GM19351 (cell line): Measurements from ENCODE around the gene AK2.
A peak's percentile ranks its signal among the peaks of the same experiment; 100 is the strongest.
"Not testable (repeated sequence)": the region's sequence is repeated elsewhere in the genome, so short reads cannot be mapped to it uniquely, and the experiment has no call there.

ENCODE experiments used
- ATAC-seq: cut with Tn5 transposase; IDR thresholded peaks from one replicate; pipeline ENCODE4 v1.9.1; 2021; ENCODE audit warnings: mild to moderate bottlenecking, moderate library complexity; ENCODE audit not compliant: unreplicated experiment

Gene AK2

DNA sequence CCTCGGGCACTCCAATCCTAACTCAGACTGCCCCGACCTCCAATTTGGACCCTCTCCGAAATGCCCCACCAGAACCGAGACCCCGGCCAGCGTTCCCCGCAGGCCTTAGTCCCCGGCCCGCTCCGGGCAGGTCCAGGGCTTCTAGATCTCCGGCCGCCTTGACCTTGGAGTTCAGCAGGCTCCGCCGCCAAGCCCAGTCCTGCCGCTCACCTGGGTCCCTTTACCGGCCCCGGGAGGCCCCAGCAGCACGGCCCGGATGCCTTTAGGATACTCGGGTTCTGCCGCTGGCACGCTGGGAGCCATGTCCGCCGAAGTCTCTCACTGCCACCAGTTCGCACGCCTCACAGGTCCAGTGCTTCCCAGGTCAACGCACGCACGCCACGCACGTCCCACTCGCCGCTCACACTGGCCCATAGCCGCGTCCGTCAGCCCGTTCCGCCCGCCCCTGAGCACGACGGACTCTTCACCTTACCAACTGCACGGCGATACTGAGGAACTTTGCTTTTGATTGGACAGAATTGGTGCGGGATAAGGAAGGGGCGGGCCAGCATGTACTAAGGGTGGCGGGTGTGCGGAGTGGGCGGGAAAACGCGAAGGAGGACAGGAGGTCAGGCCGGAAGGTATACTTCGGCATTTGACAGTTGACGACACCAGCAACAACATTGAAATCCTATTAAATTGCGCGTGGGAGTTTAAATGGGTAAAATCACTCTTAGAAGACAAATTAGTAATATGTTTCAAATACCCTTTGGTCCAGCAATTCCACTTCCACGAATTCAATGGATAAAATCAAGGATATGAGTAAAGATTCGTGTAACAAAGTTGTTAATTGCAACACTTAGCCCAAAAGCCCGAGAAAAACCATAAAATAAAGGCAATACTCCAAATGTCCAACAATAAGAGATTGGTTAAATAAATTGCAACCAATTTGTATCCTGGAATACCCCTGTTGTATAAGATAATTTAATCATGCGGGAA is at the start of gene AK2:
Gene AK2 (minus strand): TSS at position 358 of the 978 bp plus-strand sequence. CDS start 55 bp downstream, at position 303.
- ATAC-seq, result peak; percentile 99

- no peak for ATAC-seq
These were observed 49.7 kb upstream of the AK2 start for GRCh38 chr1:33086384-33086850.

GRCh38 chr1:33085332-33085731 is 48.6 kb upstream of the AK2 start:
- ATAC-seq, result no peak

DNA sequence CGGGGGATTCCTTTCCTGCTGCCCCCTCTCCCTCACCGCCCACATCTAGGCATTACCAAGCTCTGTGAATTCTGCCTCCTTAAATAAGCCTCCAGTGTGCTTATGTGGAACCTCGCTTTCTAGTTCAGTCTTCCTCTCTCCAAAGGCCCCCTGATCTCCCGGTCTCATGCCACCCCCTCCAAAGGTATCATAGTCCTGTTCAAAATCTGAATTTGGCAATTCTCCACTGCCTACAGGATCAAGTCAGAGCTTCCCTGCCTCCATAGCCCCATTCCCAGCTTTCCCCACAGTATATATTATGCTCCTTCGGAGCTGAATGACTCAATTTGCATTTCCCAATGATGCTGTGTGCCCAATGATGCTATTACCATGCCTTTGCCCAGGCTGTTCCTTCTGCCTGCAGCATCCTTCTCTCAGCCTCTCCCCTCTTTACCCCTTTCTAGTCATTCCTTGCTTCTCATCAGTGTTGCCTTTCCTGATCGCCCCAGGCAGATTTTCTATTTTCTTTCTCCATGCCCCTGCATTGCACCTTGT is 46.0 kb upstream of the AK2 start:
- ATAC-seq, result no peak

- no peak for ATAC-seq
These were observed 45.0 kb upstream of the AK2 start for GRCh38 chr1:33081554-33082305.

GRCh38 chr1:33080885-33081553 is 44.3 kb upstream of the AK2 start, which contains the start of gene AZIN2:
Gene AZIN2, plus strand, starts transcription at chr1:33081153. Its CDS starts 1,097 bp downstream, at chr1:33082250.
- ATAC-seq, result peak; percentile 98

GRCh38 chr1:33080373-33080772 is 43.7 kb upstream of the AK2 start:
- no peak for ATAC-seq

DNA sequence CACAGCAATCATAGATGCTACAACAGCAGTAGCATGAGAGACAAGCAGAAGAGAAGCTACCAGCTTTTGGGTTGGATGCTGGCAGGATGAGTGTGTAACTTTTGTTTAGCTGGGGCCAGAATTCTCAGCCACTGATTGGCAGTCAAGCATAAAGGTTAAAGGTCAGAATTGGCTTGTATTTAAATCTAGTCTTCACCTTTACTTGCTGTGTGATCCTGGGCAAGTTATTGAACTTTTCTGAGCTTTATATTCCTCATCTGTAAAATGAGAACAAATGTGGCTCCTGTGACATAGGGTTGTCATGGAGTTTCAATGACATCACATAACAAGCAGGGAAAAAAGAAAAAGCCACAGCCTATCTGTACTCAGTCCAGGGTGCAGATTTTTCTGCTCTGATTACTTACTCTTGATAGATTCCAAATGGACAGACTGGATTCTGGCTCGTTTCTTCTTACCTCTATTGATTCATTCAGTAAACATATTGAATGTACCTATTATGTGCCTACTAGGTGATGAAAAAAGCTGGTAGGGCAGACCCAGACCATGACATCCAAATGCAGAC is 41.4 kb upstream of the AK2 start:
- no peak for ATAC-seq

- ATAC-seq, result no peak
These were observed 37.7 kb upstream of the AK2 start for GRCh38 chr1:33074193-33074945.

DNA sequence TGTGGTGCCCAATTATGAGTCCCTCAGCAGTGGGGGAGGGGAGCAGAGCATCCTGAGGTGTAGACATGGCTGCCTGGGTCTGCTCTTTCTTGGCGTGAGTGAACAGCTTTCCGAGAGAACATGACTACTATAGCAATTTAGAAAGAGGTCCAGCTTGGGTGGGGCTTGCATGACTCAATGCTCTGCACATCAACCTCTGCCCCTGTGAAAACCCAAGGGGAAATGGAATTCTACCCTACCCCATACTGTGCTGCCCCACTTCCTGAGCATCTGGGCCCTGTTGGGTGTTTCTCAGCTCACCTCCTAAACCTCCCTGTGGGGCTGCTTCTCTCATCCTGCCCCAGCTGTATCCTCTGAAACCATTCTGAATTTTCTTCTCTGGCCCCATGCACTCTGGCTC is 36.0 kb upstream of the AK2 start:
- ATAC-seq, result no peak

GRCh38 chr1:33070628-33071027 is 33.9 kb upstream of the AK2 start:
- ATAC-seq, result no peak

- not testable (repeated sequence) for ATAC-seq
These were observed 31.4 kb upstream of the AK2 start for GRCh38 chr1:33068108-33068507.

DNA sequence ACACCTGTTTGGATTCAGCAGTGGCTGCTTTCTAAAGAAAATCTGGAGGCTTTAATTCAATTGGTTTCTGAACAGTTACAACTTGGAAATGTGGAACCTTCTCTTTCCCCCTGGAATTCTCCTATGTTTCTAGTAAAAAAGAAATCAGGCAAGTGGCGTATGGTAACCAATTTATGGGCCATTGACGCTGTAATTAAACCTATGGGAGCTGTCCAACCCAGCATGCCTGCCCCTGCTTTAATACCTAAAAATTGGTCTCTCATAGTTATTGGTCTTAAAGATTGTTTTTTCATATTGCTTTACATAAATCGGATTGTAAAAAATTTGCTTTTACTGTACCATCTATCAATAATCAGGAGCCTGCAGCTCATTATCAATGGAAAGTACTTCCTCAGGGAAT is 29.8 kb upstream of the AK2 start:
- ATAC-seq, result not testable (repeated sequence)

- ATAC-seq, result no peak
These were observed 28.6 kb upstream of the AK2 start for GRCh38 chr1:33065301-33065700.

DNA sequence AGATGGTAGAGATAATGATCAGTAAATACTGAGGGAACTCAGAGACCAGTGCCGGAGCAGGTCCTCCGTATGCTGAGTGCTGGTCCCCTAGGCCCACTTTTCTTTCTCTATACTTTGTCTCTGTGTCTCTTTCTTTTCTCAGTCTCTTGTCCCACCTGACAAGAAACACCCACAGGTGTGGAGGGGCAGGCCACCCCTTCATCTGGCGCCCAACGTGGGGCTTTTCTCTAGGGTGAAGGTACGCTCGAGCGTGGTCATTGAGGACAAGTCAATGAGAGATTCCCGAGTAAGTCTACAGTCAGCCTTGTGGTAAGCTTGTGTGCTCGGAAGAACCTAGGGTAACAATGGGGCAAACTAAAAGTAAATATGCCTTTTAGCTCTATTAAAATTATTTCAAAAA is 27.6 kb upstream of the AK2 start:
- not testable (repeated sequence) for ATAC-seq

GRCh38 chr1:33061834-33062233 is 25.2 kb upstream of the AK2 start:
- no peak for ATAC-seq

GRCh38 chr1:33060579-33061083 is 23.9 kb upstream of the AK2 start:
- no peak for ATAC-seq

GRCh38 chr1:33057095-33057494 is 20.4 kb upstream of the AK2 start:
- ATAC-seq, result no peak

DNA sequence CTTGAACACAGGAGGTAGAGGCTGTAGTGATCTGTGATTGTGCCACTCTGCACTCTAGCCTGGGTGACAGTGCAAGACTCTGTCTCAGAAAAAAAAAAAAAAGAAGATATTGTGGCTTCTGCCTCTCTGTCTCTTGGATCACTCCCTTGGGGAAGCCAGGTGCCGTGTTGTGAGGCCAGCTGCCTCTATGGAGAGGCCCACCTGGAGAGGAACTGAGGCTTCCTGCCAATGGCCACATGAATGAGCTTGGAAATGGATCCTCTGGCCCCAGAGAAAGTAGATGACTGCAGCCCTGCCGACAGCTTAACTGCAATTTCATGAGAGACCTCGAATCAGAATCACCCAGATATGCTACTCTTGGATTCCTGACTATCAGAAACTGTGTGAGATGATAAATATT is 19.7 kb upstream of the AK2 start:
- ATAC-seq, result no peak
